Astrocyte of the spinal cord (primary cell): ENCODE results near the gene SRP54.
"Not testable (repeated sequence)": the region's sequence is repeated elsewhere in the genome, so short reads cannot be mapped to it uniquely, and the experiment has no call there.

Source experiments
- DNase-seq: peaks from one replicate; pipeline ENCODE4 v3.0.0; 2011; ENCODE audit warnings: low read depth, low spot score
- H3K4me3 ChIP-seq: 2 replicates; pipeline ENCODE4 v1.5.1; 2011; ENCODE audit warnings: low read depth, mild to moderate bottlenecking, low read length, moderate library complexity
- in situ Hi-C: cut with HindIII; loops from 2 replicates; pipeline ENCODE4 v1.10.0; 2017; ENCODE audit warnings: low sequenced_read_pairs
- TF ChIP-seq, protein P1 (sequence below): IDR thresholded peaks from 2 replicates; pipeline ENCODE4 v1.5.1; 2012; ENCODE audit warnings: low read depth, mild to moderate bottlenecking, low read length, inconsistent platforms

SRP54 gene

DNA sequence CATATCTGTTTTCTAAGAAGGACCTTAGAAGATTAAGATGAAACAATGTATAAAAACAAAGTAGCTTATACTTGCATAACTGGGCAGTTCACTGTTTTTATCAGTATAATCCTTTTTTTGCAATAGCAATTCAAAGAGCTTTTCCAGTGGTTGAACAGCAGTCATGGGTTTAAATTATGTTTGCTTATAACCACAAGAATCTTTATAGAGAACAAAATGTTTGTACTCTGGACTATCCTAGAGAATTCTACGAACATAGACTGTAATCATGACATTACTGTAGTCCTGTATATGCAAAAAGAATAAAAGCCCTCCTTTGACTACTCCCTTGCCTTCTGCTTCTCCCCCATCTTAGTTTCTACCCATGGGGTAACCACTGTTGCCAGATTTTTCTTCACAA, 69.0 kb downstream of the SRP54 start:
- no peak overlapping the region for H3K4me3 ChIP-seq
- DNase-seq: peak; percentile 74
- in situ Hi-C loops: no loop called here
- TF ChIP-seq, protein P1, sequence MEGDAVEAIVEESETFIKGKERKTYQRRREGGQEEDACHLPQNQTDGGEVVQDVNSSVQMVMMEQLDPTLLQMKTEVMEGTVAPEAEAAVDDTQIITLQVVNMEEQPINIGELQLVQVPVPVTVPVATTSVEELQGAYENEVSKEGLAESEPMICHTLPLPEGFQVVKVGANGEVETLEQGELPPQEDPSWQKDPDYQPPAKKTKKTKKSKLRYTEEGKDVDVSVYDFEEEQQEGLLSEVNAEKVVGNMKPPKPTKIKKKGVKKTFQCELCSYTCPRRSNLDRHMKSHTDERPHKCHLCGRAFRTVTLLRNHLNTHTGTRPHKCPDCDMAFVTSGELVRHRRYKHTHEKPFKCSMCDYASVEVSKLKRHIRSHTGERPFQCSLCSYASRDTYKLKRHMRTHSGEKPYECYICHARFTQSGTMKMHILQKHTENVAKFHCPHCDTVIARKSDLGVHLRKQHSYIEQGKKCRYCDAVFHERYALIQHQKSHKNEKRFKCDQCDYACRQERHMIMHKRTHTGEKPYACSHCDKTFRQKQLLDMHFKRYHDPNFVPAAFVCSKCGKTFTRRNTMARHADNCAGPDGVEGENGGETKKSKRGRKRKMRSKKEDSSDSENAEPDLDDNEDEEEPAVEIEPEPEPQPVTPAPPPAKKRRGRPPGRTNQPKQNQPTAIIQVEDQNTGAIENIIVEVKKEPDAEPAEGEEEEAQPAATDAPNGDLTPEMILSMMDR: no peak

DNA sequence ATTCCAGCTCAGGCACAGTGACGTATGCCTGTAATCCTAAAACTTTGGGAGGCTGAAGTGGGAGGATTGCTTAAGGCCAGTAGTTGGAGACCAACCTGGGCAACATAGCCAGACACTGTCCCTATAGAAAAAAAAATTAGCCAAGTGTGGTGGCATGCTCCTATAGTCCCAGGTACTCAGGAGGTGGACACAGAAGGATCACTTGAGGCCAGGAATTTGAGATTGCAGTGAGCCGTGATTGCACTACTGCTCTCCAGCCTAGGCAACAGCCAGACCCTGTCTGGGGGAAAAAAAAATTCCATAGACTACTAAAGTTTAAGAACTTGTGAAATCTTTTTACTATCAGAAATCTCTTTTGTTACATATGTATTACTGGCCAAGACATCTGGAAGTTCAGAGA, 69.8 kb downstream of the SRP54 start:
- no peak for DNase-seq
- no peak overlapping the region for H3K4me3 ChIP-seq
- TF ChIP-seq, protein P1: no peak
- in situ Hi-C loops: no loop called here

DNA sequence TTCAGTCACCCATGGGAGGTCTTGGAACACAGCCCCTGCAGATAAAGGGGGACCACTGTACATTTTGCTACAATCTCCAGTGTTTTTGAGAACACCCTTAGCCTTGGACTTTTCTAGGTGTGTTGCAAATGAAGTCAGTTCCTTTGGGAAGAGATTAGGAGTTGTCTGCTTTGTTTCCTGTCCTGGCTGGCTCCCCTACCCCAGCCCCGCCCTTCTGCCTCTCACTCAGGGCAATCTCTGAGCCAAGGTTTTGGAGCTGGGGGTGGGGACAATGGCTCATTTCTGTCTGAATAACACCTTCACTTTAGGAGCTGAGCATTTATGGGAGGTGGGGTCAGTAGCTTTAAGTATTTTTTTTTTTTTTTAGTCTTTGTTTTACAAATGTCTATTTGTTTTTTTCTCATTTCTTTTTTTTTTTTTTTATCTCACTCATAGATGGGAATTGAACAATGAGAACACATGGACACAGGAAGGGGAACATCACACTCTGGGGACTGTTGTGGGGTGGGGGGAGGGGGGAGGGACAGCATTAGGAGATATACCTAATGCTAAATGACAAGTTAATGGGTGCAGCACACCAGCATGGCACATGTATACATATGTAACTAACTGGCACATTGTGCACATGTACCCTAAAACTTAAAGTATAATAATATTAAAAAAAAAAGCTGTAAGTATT, 78.5 kb downstream of the SRP54 start:
- DNase-seq, H3K4me3 ChIP-seq, in situ Hi-C loops: not testable (repeated sequence)

DNA sequence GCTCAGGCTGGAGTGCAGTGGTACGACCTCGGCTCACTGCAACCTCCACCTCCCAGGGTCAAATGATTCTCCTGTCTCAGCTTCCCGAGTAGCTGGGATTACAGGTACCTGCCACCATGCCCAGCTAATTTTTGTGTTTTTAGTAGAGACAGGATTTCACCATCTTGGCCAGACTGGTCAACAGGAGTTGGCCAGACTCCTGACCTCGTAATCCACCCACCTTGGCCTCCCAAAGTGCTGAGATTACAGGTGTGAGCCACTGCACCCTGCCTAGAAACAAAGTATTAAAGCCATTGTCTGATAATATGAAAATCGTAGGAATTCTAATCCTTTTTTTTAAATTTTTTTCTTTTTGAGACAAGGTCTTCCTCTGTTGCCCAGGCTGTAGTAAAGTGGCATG, 82.9 kb downstream of the SRP54 start:
- H3K4me3 ChIP-seq, in situ Hi-C loops, DNase-seq: not testable (repeated sequence)

DNA sequence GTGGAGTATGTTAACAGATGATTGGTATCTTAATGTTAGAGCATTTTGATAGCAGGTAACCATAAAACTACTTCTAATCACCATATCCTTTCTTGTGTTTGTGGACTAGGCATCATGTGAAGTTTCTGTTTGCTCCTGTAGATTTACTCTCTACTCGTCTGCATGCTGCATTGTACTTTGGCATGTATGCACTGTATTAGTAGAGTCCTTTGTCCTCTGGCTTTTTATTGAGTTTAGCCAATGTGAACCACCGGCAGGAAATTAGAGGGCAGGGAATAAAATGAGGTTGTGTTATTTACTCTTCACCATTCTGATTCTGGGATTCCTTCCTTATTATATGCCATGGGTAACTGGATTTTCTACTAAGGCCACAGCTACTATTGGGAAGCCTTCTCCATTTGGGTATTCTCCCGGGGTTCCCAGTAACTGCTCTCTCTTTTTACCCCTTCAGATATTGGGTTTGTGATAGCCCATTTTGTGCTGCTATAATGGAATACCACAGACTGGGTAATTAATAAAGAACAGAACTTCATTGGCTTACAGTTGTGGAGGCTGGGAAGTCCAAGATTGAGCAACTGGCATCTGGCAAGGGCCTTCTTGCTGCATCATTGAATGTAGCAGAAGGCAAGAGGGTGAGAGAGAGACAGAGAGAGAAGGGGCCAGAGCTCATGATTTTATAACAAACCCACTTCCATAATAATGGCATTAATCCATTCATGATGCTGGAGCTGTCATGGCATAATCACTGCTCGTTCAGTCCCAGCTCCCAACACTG, 85.6 kb downstream of the SRP54 start:
- H3K4me3 ChIP-seq: no peak overlapping the region
- no peak for DNase-seq
- TF ChIP-seq, protein P1: no peak
- in situ Hi-C loops: no loop called here

DNA sequence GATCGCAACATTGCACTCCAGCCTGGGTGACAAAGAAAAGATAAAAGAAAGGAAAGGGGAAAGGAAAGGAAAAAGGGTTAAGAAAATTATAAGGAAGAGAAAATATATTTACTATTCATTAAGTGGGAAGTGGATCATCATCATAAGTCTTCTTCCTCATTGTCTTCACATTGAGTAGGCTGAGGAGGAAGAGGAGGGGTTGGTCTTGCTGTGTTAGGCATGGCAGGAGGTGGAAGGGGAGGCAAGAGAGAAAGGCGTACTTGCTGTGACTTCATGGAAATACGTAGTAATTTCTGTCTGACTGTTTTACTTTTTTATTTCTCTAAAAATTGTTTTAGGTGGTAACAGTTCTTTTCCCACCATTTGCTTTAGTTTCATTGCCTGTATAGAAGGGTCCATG, 89.4 kb downstream of the SRP54 start:
- in situ Hi-C loops: no loop called here
- no peak for DNase-seq
- H3K4me3 ChIP-seq: no peak overlapping the region
- TF ChIP-seq, protein P1: no peak

DNA sequence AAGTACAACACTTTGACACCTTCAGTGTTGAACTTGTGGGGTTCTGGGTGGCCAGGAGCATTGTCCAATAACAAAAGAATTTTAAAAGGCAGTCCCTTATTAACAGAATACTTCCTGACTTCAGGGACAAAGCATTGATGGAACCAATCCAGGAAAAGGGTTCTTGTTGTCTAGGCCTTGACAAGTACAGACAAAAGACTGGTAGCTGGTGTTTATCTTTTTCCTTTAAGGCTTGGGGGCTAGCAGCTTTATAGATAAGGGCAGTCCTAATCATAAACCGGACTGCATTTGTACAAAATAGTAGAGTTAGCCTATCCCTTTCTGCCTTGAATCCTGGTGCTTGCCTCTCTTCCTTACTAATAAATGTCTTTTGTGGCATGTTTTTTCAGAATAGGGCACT, 90.7 kb downstream of the SRP54 start:
- DNase-seq: no peak
- TF ChIP-seq, protein P1: no peak
- in situ Hi-C loops: no loop called here
- no peak overlapping the region for H3K4me3 ChIP-seq
